ENCODE results near the gene SERPINB7. TPM values are rescaled to one million over a fixed set of nuclear protein-coding genes. Genes with fewer than 3 reads are reported as not detected.

SERPINB7 gene
- total RNA-seq, 1 donor from 2014 or later = not detected

DNA sequence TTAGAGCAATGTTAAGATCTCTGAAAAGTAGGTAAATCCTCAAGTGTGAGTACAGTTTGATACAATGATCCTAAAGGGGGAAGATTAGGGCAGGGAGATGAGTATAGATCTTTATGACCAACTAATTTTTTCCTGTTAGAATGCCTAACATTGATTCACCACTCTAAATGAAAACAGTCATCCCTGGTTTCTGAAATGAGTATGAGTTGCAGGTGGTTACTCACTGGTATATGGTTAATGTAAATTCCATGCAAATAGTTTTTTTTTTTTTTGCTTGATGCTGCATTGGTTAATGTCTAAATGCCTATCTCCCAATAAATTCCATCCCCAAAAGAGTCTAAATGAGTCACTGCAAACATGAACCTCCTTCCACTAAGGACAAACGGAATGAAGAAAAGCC lies 57.3 kb downstream of the SERPINB7 start:
- Histone ChIP-seq H2AFZ (replicated peaks) (no peak overlapping the region), H3F3A (ENCODE audit: low read depth) (no peaks in the 10 kb centered on the region), H3K27ac (no peak overlapping the region), H3K9me3 (ENCODE audit: low read depth) (no peaks in the 10 kb centered on the region), H3K4me1 (no peaks in the 10 kb centered on the region), H3K4me2 (no peak overlapping the region), H3K36me3 (no peaks in the 10 kb centered on the region), H3K4me3 (no peak overlapping the region), H3K79me2 (ENCODE audit: low read depth) (no peaks in the 10 kb centered on the region), H3K9ac (no peak overlapping the region), H4K20me1 (ENCODE audit: low read depth) (no peaks in the 10 kb centered on the region), H3K27me3 (no peaks in the 10 kb centered on the region)
- H3K9me3 Mint-ChIP-seq = no peaks in the 10 kb centered on the region
- TF ChIP-seq EZH2 (IDR thresholded peaks at IDR 0.05) (no peak), EZH2phosphoT487 (IDR thresholded peaks at IDR 0.05) (no peak), CTCF (IDR thresholded peaks at IDR 0.05) (no peak)
- DNase-seq (ENCODE audit: low spot score) = no peak
- no peak overlapping the region for H3K4me3 Mint-ChIP-seq
- H3K36me3 Mint-ChIP-seq = no peaks in the 10 kb centered on the region
- peaks cover 2% of the 10 kb centered on the region for H3K27me3 Mint-ChIP-seq (ENCODE audit: insufficient read depth, low read depth)
- no peaks in the 10 kb centered on the region for H3K4me1 Mint-ChIP-seq
- no peak overlapping the region for H3K27ac Mint-ChIP-seq

- H3K27me3 ChIP-seq = no peaks in the 10 kb centered on the region
- H3K27me3 Mint-ChIP-seq (ENCODE audit: insufficient read depth, low read depth) = peaks cover 2% of the 10 kb centered on the region
- no peak for TF ChIP-seq EZH2phosphoT487 (IDR thresholded peaks at IDR 0.05)
- no peaks in the 10 kb centered on the region for H3K9me3 Mint-ChIP-seq
- H3K27ac Mint-ChIP-seq = no peak overlapping the region
- H3K36me3 Mint-ChIP-seq = no peaks in the 10 kb centered on the region
- H3K9me3 ChIP-seq (ENCODE audit: low read depth) = no peaks in the 10 kb centered on the region
- no peak overlapping the region for H3K4me3 ChIP-seq
- H3K36me3 ChIP-seq = no peaks in the 10 kb centered on the region
- DNase-seq (ENCODE audit: low spot score) = no peak
- H2AFZ ChIP-seq (replicated peaks) = no peak overlapping the region
- H3K9ac ChIP-seq = no peak overlapping the region
- H3K4me2 ChIP-seq = no peak overlapping the region
- H3K4me1 Mint-ChIP-seq = no peaks in the 10 kb centered on the region
- no peaks in the 10 kb centered on the region for H3K4me1 ChIP-seq
- no peaks in the 10 kb centered on the region for H4K20me1 ChIP-seq (ENCODE audit: low read depth)
- H3K79me2 ChIP-seq (ENCODE audit: low read depth) = no peaks in the 10 kb centered on the region
- H3K27ac ChIP-seq = no peak overlapping the region
- H3F3A ChIP-seq (ENCODE audit: low read depth) = no peaks in the 10 kb centered on the region
- H3K4me3 Mint-ChIP-seq = no peak overlapping the region
Measured at GRCh38 chr18:63834471-63835113, 59.4 kb downstream of the SERPINB7 start.

GRCh38 chr18:63836456-63836855 lies 61.2 kb downstream of the SERPINB7 start:
- no peaks in the 10 kb centered on the region for H3K4me1 ChIP-seq
- no peaks in the 10 kb centered on the region for H3K9me3 Mint-ChIP-seq
- H3K4me3 ChIP-seq = no peak overlapping the region
- no peak overlapping the region for H3K27ac ChIP-seq
- H3K9me3 ChIP-seq (ENCODE audit: low read depth) = no peaks in the 10 kb centered on the region
- H3K4me3 Mint-ChIP-seq = no peak overlapping the region
- peaks cover 1% of the 10 kb centered on the region for H3K27me3 Mint-ChIP-seq (ENCODE audit: insufficient read depth, low read depth)
- no peak overlapping the region for H3K27ac Mint-ChIP-seq
- no peak overlapping the region for H3K9ac ChIP-seq
- no peaks in the 10 kb centered on the region for H3F3A ChIP-seq (ENCODE audit: low read depth)
- no peaks in the 10 kb centered on the region for H3K36me3 Mint-ChIP-seq
- no peak for DNase-seq (ENCODE audit: low spot score)
- no peaks in the 10 kb centered on the region for H3K4me1 Mint-ChIP-seq
- no peak overlapping the region for H2AFZ ChIP-seq (replicated peaks)
- no peaks in the 10 kb centered on the region for H4K20me1 ChIP-seq (ENCODE audit: low read depth)
- H3K4me2 ChIP-seq = no peak overlapping the region
- H3K27me3 ChIP-seq = no peaks in the 10 kb centered on the region
- H3K79me2 ChIP-seq (ENCODE audit: low read depth) = no peaks in the 10 kb centered on the region
- TF ChIP-seq CTCF (IDR thresholded peaks at IDR 0.05) = no peak
- TF ChIP-seq EZH2 (IDR thresholded peaks at IDR 0.05) = no peak
- TF ChIP-seq EZH2phosphoT487 (IDR thresholded peaks at IDR 0.05) = no peak
- no peaks in the 10 kb centered on the region for H3K36me3 ChIP-seq

DNA sequence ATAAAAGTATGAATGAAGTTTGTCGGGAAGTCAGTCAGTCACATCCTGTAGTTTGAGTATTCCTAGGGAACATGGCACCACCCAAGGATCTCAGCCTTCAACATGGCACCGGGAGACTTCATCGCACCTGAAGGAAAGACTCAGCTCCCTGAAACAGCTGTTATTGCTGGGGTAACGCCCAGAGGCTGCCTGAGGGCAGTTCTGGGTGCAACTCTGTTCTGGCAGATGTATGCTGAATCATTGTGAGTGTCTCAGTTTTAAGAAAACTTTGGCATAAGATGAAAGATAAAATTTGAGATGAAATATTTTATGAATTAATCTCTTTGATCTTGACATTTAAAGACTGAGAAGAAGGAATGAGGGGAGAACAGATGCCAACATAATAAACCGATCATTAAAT lies 62.4 kb downstream of the SERPINB7 start:
- Histone ChIP-seq H3K4me2 (no peak overlapping the region), H3K27me3 (no peaks in the 10 kb centered on the region), H3K27ac (no peak overlapping the region), H2AFZ (replicated peaks) (no peak overlapping the region), H3K4me1 (no peaks in the 10 kb centered on the region), H3K9me3 (ENCODE audit: low read depth) (no peaks in the 10 kb centered on the region), H3K9ac (no peak overlapping the region), H3F3A (ENCODE audit: low read depth) (no peaks in the 10 kb centered on the region), H3K36me3 (no peaks in the 10 kb centered on the region), H4K20me1 (ENCODE audit: low read depth) (no peaks in the 10 kb centered on the region), H3K4me3 (no peak overlapping the region), H3K79me2 (ENCODE audit: low read depth) (no peaks in the 10 kb centered on the region)
- Mint-ChIP-seq H3K4me3 (no peak overlapping the region), H3K27me3 (ENCODE audit: insufficient read depth, low read depth) (no peaks in the 10 kb centered on the region), H3K27ac (no peak overlapping the region), H3K36me3 (no peaks in the 10 kb centered on the region), H3K9me3 (no peaks in the 10 kb centered on the region), H3K4me1 (no peaks in the 10 kb centered on the region)
- TF ChIP-seq EZH2 (IDR thresholded peaks at IDR 0.05) (no peak), CTCF (IDR thresholded peaks at IDR 0.05) (no peak), EZH2phosphoT487 (IDR thresholded peaks at IDR 0.05) (no peak)
- no peak for DNase-seq (ENCODE audit: low spot score)
